Measurements from ENCODE around the gene PAF1.

DNA sequence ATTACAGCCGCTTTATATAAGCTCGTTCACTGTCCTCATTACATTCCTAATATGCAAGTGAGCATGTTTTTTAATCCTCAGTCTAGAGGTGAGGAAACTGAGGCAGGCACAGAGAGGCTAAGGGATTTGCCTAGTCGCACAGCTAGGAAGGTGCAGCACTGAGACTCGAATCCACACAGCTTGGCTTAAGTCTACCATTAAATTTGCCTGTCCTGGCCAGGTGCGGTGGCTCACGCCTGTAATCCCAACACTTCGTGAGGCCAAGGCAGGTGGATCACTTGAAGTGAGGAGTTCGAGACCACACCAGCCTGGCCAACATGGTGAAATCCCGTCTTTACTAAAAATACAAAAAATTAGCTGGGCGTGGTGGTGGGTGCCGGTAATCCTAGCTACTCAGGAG, 36.8 kb upstream of the PAF1 start:
- TF ChIP-seq CTCF (conservative IDR thresholded peaks at IDR 0.05; ENCODE audit: low read length) = no peak
- no peak for TF ChIP-seq EZH2phosphoT487 (IDR thresholded peaks at IDR 0.05; ENCODE audit: borderline replicate concordance, low read depth, low read length)

Measured in OCI-LY7 (cell line).